H1 (cell line): ENCODE measurements around the gene OR3A2. TPM values are rescaled to one million over a fixed set of nuclear protein-coding genes. Genes with fewer than 3 reads are reported as not detected.
"Not testable (repeated sequence)": the region's sequence is repeated elsewhere in the genome, so short reads cannot be mapped to it uniquely, and the experiment has no call there.

Experiments used
- CTCF ChIA-PET: fragments of 300-600 bp; sonication (Branson Sonifier 250); formaldehyde crosslinking; loops from one replicate; lab custom pipeline; 2021; ENCODE audit not compliant: partially characterized antibody; lab: Charles Lee
- POLR2A ChIA-PET: fragments of 300-600 bp; sonication (Branson Sonifier 250); formaldehyde crosslinking; loops from one replicate; lab custom pipeline; 2021; ENCODE audit warnings: inconsistent platforms; ENCODE audit not compliant: partially characterized antibody; lab: Charles Lee
- DNase-seq, 2 experiments: peaks; one replicate each; pipeline versions ENCODE4 v3.0.0 to v3.0.0-alpha.2; 2010 to 2022; ENCODE audit warnings: low spot score in 2 of 2, low read depth in 1 of 2, mixed read lengths in 1 of 2
- FAIRE-seq: peaks from 2 replicates; lab custom pipeline; 2011; peaks lifted over from hg19 to GRCh38; lab: Jason Lieb, UNC
- H2AFZ ChIP-seq: 2 replicates; pipeline ENCODE4 v1.8.1; 2012; ENCODE audit warnings: low read length, inconsistent platforms
- H2AK5ac ChIP-seq: 2 replicates; pipeline ENCODE4 v1.6.1; 2013; ENCODE audit warnings: low read depth, low read length
- H2BK120ac ChIP-seq: replicated peaks from 2 replicates; pipeline ENCODE3; 2013; ENCODE audit warnings: low read depth, low read length, inconsistent platforms
- H2BK12ac ChIP-seq: 2 replicates; pipeline ENCODE4 v1.6.1; 2013; ENCODE audit warnings: low read depth, low read length
- H2BK15ac ChIP-seq: 2 replicates; pipeline ENCODE4 v1.6.1; 2013; ENCODE audit warnings: low read length
- H2BK20ac ChIP-seq: 2 replicates; pipeline ENCODE4 v1.6.1; 2013; ENCODE audit warnings: low read length
- H2BK5ac ChIP-seq: 2 replicates; pipeline ENCODE4 v1.6.1; 2013; ENCODE audit warnings: low read depth, low read length
- H3K14ac ChIP-seq: 2 replicates; pipeline ENCODE4 v1.6.1; 2013; ENCODE audit warnings: inconsistent platforms; ENCODE audit not compliant: insufficient read length
- H3K18ac ChIP-seq: 2 replicates; pipeline ENCODE4 v1.6.1; 2013; ENCODE audit warnings: low read length; ENCODE audit errors: extremely low read depth
- H3K23ac ChIP-seq: 2 replicates; pipeline ENCODE4 v1.6.1; 2013; ENCODE audit warnings: inconsistent platforms; ENCODE audit not compliant: insufficient read length
- H3K23me2 ChIP-seq: 2 replicates; pipeline ENCODE4 v1.6.1; 2013; ENCODE audit warnings: low read depth, low read length
- H3K27ac ChIP-seq: 2 replicates; pipeline ENCODE4 v1.6.1; 2011; ENCODE audit warnings: low read depth, low read length, inconsistent platforms
- H3K27me3 ChIP-seq, 4 experiments: replicated peaks in 1 of 4; 1 replicate in 1 of 4; 2 replicates in 3 of 4; pipeline versions ENCODE4 v1.6.1 to v1.8.1; 2011 to 2013; ENCODE audit warnings: low read length in 3 of 4, mild to moderate bottlenecking in 3 of 4, inconsistent platforms in 2 of 4, mixed read lengths in 2 of 4, moderate library complexity in 1 of 4; ENCODE audit not compliant: control insufficient read depth in 3 of 4, insufficient read depth in 3 of 4; ENCODE audit errors: extremely low read depth in 1 of 4
- H3K36me3 ChIP-seq, 4 experiments: 2 replicates each; pipeline versions ENCODE4 v1.6.1 to v1.8.1; 2011 to 2013; ENCODE audit warnings: mild to moderate bottlenecking in 4 of 4, low read length in 3 of 4, moderate library complexity in 2 of 4, control low read depth in 1 of 4, inconsistent platforms in 1 of 4; ENCODE audit not compliant: insufficient read depth in 4 of 4, control insufficient read depth in 2 of 4
- H3K4ac ChIP-seq: replicated peaks from 2 replicates; pipeline ENCODE3; 2013; ENCODE audit warnings: low read length, low read depth, mixed read lengths, inconsistent platforms; ENCODE audit not compliant: insufficient read length
- H3K4me1 ChIP-seq, 4 experiments: replicated peaks in 1 of 4; 1 replicate in 1 of 4; 2 replicates in 3 of 4; pipeline versions ENCODE4 v1.6.1 to v1.8.1; 2011 to 2013; ENCODE audit warnings: low read length in 3 of 4, inconsistent platforms in 2 of 4, mixed read lengths in 1 of 4; ENCODE audit not compliant: insufficient read depth in 4 of 4, control insufficient read depth in 3 of 4
- H3K4me2 ChIP-seq, 2 experiments: 2 replicates each; pipeline versions ENCODE4 v1.6.1 to v1.8.1; 2011 to 2013; ENCODE audit warnings: low read depth in 2 of 2, low read length in 2 of 2, control low read depth in 1 of 2, inconsistent platforms in 1 of 2, mild to moderate bottlenecking in 1 of 2; ENCODE audit not compliant: insufficient read depth in 1 of 2
- H3K4me3 ChIP-seq, 4 experiments: fragments of 200-600, 300-600 bp in 1 of 4; sonication (generic), shearing (Covaris generic), sonication (Bioruptor Twin) in 1 of 4; 2 replicates each; pipeline versions ENCODE4 v1.5.1 to v1.8.1; 2011 to 2016; ENCODE audit warnings: low read length in 4 of 4, low read depth in 3 of 4, control low read depth in 2 of 4, inconsistent platforms in 2 of 4, mild to moderate bottlenecking in 2 of 4, mixed read lengths in 1 of 4, moderate library complexity in 1 of 4; ENCODE audit not compliant: insufficient read depth in 2 of 4; ENCODE audit errors: extremely low read depth in 1 of 4
- H3K56ac ChIP-seq: replicated peaks from 2 replicates; pipeline ENCODE3; 2013; ENCODE audit warnings: low read depth, mild to moderate bottlenecking, mixed read lengths, low read length, inconsistent platforms; ENCODE audit not compliant: insufficient read length
- H3K79me1 ChIP-seq: 2 replicates; pipeline ENCODE4 v1.6.1; 2013; ENCODE audit warnings: low read depth, low read length, control low read depth
- H3K79me2 ChIP-seq, 2 experiments: 2 replicates each; pipeline versions ENCODE4 v1.6.1 to v1.8.1; 2012 to 2013; ENCODE audit warnings: low read length in 2 of 2, mild to moderate bottlenecking in 2 of 2, inconsistent platforms in 1 of 2; ENCODE audit not compliant: insufficient read depth in 2 of 2, control insufficient read depth in 1 of 2
- H3K9ac ChIP-seq, 4 experiments: replicated peaks in 1 of 4; 1 replicate in 1 of 4; 2 replicates in 3 of 4; pipeline versions ENCODE4 v1.6.1 to v1.8.1; 2011 to 2013; ENCODE audit warnings: low read depth in 3 of 4, low read length in 3 of 4, control low read depth in 2 of 4, mild to moderate bottlenecking in 2 of 4, moderate library complexity in 2 of 4, inconsistent platforms in 1 of 4; ENCODE audit errors: extremely low read depth in 1 of 4
- H3K9me3 ChIP-seq, 2 experiments: 2 replicates each; pipeline versions ENCODE4 v1.6.1 to v1.8.1; 2012 to 2013; ENCODE audit warnings: mild to moderate bottlenecking in 2 of 2, moderate library complexity in 2 of 2, control low read depth in 1 of 2, inconsistent platforms in 1 of 2, low read depth in 1 of 2, low read length in 1 of 2, mixed read lengths in 1 of 2; ENCODE audit not compliant: insufficient read depth in 2 of 2
- H4K20me1 ChIP-seq, 2 experiments: replicated peaks in 1 of 2; 2 replicates each; pipeline versions ENCODE3 to v1.8.1; 2011 to 2013; ENCODE audit warnings: inconsistent platforms in 2 of 2, low read length in 2 of 2, mild to moderate bottlenecking in 1 of 2; ENCODE audit not compliant: insufficient read depth in 2 of 2, control insufficient read depth in 1 of 2
- H4K5ac ChIP-seq: 2 replicates; pipeline ENCODE4 v1.6.1; 2013; ENCODE audit warnings: low read length, low read depth, mixed read lengths, inconsistent platforms; ENCODE audit not compliant: insufficient read length
- H4K8ac ChIP-seq: 2 replicates; pipeline ENCODE4 v1.8.0; 2013; ENCODE audit warnings: mild to moderate bottlenecking, moderate library complexity, low read length, inconsistent platforms; ENCODE audit not compliant: insufficient read depth; ENCODE audit errors: extremely low read depth
- H4K91ac ChIP-seq: replicated peaks from 2 replicates; pipeline ENCODE3; 2013; ENCODE audit warnings: low read length, mixed read lengths, inconsistent platforms; ENCODE audit not compliant: insufficient read length
- RNF2 ChIP-seq: fragments of 200-900, 300-1000 bp; sonication (generic); IDR thresholded peaks from 2 replicates; pipeline ENCODE4 v1.7.1; 2016; ENCODE audit warnings: borderline replicate concordance, low read depth, mild to moderate bottlenecking, antibody characterized with exemption, low read length; ENCODE audit not compliant: poor library complexity, severe bottlenecking; ENCODE audit errors: missing control alignments
- WGBS, 2 experiments: shearing (Covaris generic) in 1 of 2; methylation state at CpG; one replicate each; pipeline versions ENCODE4 v1.1.6 to v1.1.7; 2013 to 2015; ENCODE audit warnings: low lambda C conversion rate in 2 of 2, mixed read lengths in 2 of 2, inconsistent platforms in 1 of 2, low coverage in 1 of 2, missing lambda C conversion rate in 1 of 2; ENCODE audit not compliant: insufficient replicate concordance in 2 of 2, insufficient coverage in 1 of 2, insufficient read length in 1 of 2; ENCODE audit errors: extremely low coverage in 1 of 2, missing lambda C conversion rate in 1 of 2; 5-methylcytosine and 5-hydroxymethylcytosine counted together
- polyA plus RNA-seq, 7 experiments: library from polyadenylated mRNA; depleted of rRNA in 3 of 7; stranded (reverse) in 5 of 7; unstranded in 2 of 7; fragments of >200 nt in 5 of 7; fragments of 200-250 nt in 2 of 7; gene quantifications; 1 replicate in 5 of 7; 2 replicates in 1 of 7; 4 replicates in 1 of 7; pipeline versions ENCODE4 v1.2.1 to v1.2.3, GENCODE V29; 2011 to 2013; ENCODE audit warnings: missing spikeins in 2 of 7, mixed read lengths in 2 of 7
- total RNA-seq: library from RNA; stranded (reverse); fragmentation: NEBNext Ultra II Directional; extraction: Animal tissue kit (Norgen Biotek cat#: 25700); gene quantifications from 2 replicates; pipeline ENCODE4 v1.2.1, GENCODE V29; 2021

The OR3A2 gene
- total and polyA plus RNA-seq, 2 of the 8 experiments (the other 6 are each of a cell fraction or from before 2014, with no cell fraction given) = not detected

GRCh38 chr17:3378321-3378720 lies 7.8 kb downstream of the OR3A2 start:
- no peak overlapping the region for H3K23ac ChIP-seq
- POLR2A ChIA-PET = no interaction called here
- no peak for TF ChIP-seq RNF2
- no peak overlapping the region for H3K4me3 ChIP-seq
- no peak overlapping the region for H3K4me2 ChIP-seq
- FAIRE-seq = no peak
- no peak overlapping the region for H4K8ac ChIP-seq
- H2BK20ac ChIP-seq = no peak overlapping the region
- CTCF ChIA-PET = no interaction called here
- no peak overlapping the region for H2BK5ac ChIP-seq
- no peak overlapping the region for H2BK12ac ChIP-seq
- no peak overlapping the region for H2BK120ac ChIP-seq
- no peaks in the 10 kb centered on the region for H3K4me1 ChIP-seq
- H3K18ac ChIP-seq = no peak overlapping the region
- no peak for DNase-seq
- no peak overlapping the region for H3K9ac ChIP-seq
- H3K56ac ChIP-seq = no peak overlapping the region
- 77% methylated on average over 8 of the region's 8 CpGs; no CpG with 5 or more reads in 1 of the 2 experiments for WGBS, 2 experiments
- no peak overlapping the region for H3K14ac ChIP-seq
- no peaks in the 10 kb centered on the region for H3K79me2 ChIP-seq
- no peak overlapping the region for H2AFZ ChIP-seq
- peaks cover 44 to 67% of the 10 kb centered on the region in 2 experiments; a peak in 3 of 4 replicates for H3K9me3 ChIP-seq
- H3K36me3 ChIP-seq = no peaks in the 10 kb centered on the region
- H3K23me2 ChIP-seq = no peaks in the 10 kb centered on the region
- H3K79me1 ChIP-seq = no peaks in the 10 kb centered on the region
- H2AK5ac ChIP-seq = no peak overlapping the region
- H4K5ac ChIP-seq = no peak overlapping the region
- H4K20me1 ChIP-seq = no peaks in the 10 kb centered on the region
- H3K4ac ChIP-seq = no peak overlapping the region
- H3K27ac ChIP-seq = no peak overlapping the region
- H3K27me3 ChIP-seq = no peaks in the 10 kb centered on the region
- no peak overlapping the region for H2BK15ac ChIP-seq
- H4K91ac ChIP-seq = no peak overlapping the region

GRCh38 chr17:3371167-3371566 lies 14.9 kb downstream of the OR3A2 start:
- H2AK5ac ChIP-seq, H3K18ac ChIP-seq, H3K79me2 ChIP-seq, H3K23me2 ChIP-seq, H2BK15ac ChIP-seq, H2BK20ac ChIP-seq, H3K9ac ChIP-seq, H2BK120ac ChIP-seq, H2BK12ac ChIP-seq, CTCF ChIA-PET, H3K4ac ChIP-seq, H3K4me2 ChIP-seq, H2BK5ac ChIP-seq, H3K23ac ChIP-seq, FAIRE-seq, H3K56ac ChIP-seq, H3K4me3 ChIP-seq, H4K91ac ChIP-seq, H4K20me1 ChIP-seq, H3K14ac ChIP-seq, H4K5ac ChIP-seq, H3K36me3 ChIP-seq, H4K8ac ChIP-seq, POLR2A ChIA-PET, H3K27me3 ChIP-seq, H3K4me1 ChIP-seq, DNase-seq, H3K27ac ChIP-seq, H2AFZ ChIP-seq, H3K79me1 ChIP-seq: not testable (repeated sequence)
- peaks cover 18 to 35% of the 10 kb centered on the region in 2 experiments for H3K9me3 ChIP-seq
- WGBS, 2 experiments = no CpG with 5 or more reads among the region's 31 CpGs
